NCI-H1694 (cell line): ENCODE results near the gene TPX2.

ENCODE experiments used
- DNase-seq: peaks from one replicate; lab custom pipeline; 2025; lab: John Stamatoyannopoulos, UW

Gene TPX2

GRCh38 chr20:31833931-31834521, 94.9 kb downstream of the TPX2 start:
- no peak for DNase-seq

DNA sequence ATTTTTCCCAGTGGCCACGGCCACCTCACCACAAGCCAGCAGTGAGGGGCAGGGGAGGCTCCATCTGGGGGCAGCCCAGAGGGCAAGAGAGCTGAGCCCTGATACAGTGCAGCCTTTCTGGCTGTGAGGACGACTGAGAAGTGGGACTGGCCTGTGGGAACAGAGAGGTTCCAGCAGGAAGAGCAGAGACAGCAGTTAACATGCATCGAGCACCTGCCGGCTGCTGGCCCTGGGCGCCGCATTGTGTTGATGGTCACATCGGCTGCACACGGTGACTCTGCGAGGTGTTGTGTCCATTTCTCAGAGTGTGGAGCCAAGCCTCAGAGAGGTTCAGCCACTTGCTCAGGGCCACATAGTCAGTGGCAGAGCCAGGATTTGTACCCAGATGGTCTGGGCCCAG, 96.5 kb downstream of the TPX2 start:
- no peak for DNase-seq

DNA sequence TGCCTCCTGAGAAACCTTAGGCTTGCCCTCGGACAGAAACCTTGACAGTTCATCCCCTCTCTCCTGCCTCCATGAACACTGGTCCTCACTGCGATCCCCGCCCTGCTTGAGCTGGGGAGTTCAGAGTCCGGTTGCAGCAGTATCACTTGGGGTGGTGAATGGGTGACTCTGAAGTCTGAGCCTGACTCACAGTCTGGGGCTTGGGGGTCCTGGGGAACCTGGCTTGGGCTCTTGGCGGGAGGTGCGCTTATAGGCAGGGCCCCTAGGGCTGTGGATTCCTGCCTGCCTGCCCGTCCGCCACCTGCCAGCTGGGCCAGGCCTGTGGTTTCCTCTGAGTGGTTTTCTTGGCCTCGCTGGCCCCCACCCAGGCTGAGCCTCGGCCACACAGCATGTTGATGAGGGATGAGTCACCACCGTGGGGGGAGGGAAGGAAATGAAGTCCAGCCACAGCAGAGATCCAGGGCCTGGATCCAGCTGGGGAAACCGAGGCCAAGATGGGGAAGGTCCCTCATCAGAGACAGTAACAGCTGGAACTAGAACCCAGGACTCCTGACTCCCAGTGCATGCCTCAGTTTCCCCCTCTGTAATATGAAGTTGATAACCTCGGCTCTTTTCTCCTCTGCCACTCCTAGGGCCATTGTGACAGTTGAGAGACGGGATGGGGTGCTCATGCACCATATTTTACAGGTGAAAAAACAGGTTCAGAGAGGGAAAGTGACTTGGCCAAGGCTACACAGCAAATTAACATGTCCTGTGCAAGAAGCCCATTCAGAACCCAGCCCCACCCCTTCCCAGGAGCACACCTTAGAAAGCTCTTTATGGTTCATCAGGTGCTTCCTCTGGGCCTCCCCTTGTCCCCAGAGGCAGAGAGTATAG, 97.1 kb downstream of the TPX2 start:
- no peak for DNase-seq

DNA sequence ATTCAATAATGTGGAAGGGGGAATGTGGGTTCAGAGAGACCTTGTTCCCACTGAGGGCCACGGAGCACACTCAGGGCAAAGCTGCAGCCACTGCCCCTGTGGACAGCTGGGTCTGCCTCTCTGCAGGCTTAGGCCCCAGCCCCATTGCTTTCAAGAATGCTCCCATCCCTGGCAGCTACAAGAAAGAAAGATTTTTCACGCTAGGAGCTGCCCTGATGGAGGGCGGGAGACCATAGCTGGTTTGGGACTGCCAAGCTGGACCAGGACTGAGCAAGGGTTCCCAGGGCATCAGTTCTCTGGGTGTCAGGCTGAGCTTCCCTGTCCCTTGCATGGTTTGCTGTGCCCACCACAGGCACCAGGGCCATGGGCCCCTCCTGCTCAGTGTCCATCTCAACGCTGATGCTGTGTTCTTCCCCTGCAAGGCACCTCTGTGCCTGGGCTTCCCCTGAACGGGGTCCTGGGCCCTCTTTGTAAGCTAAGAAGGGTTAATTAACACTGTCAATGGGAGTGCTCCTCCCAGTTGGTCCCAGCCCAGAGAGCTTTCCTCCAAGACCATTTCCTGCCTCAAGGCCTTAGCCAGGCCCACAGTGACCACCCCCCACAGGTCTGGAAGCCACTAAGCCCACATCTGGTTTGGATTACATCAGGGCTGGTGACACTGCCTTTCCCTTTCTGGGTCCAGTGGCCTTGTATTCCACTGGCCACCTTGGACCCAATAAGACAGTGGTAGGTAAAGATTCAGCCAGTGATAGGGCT, 97.9 kb downstream of the TPX2 start:
- DNase-seq, result no peak

DNA sequence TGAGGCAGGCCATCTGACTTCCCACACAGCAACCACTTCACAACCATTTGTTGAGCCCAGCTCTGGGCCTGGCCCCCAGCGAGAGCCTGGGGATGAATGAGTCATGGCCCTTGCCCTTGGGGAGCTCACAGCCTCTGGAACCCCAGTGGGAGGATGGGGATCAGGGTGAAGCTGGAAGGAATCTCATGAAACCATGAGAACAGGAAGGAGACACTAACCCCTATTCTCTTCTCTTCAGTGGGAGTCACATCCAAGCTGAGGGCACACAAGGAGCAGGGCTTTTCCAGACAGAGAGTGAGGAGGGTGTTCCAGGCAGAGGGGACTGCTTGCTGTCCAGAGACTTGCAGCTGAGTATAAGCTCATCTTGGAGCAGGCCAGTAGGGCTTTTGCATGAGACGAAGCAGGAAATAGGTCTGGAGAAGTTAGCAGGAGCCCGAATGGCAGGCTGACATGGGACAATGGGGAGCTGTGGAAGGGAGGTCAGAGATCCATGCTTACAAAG, 98.9 kb downstream of the TPX2 start:
- DNase-seq, result no peak

DNA sequence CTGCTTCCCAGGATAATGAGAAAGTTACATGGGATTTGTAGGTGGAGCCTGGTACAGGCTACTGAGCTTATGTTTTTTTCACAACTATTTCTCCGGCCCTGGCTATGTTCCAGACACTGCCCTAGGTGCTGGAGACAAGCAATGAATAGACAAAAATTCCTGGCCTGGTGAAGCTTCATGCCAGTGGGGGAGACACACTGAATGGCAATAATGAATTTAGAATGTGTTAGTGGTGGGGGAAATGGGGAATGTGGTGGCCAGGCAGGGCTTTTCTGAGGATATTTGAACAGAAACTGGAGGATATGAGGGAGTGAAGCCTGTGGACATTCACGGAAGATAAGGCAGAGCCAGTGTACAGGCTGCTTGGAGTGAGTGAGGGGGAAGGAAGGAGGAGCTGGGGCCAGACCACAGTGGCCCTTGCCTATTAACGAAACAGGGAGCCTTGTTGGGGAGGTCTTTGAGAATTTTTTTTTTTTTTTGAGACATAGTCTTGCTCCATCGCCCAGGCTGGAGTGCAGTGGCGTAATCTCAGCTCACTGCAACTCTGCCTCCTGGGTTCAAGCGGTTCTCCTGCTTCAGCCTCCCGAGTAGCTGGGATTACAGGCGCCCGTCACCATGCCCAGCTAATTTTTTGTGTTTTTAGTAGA, 99.7 kb downstream of the TPX2 start:
- no peak for DNase-seq

DNA sequence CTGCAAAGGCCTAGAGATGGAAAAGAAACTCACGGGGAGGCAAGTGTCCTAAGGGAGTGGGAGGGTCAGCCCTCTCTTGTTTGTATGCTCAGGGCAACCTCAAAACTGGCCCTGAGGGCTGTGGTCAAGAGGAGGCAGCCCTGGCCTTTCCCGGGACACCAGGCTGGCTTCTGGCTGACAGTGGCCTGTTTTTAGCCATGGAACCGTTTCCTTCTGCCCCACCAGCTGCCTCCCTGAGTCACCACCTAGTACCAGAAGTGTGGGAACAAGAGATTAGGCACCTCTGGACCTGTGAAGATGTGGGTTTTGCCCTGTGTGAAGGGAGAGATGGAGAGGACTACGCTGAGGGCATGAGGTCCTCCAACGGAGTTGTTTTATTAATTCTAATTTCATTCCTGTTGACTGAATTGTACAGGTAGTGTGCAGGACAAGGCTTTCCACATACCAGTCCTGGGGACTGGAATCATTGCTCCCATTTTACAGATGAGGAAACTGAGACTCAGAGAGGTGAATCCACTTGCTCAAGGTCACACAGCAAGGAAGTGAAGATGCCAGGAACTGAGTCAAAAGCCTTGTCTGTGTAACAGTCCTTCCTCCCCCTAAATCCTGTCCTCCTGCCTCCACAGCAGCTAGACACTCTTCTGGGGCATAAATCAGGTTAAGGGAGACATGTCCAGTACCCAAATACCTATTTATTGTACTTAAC, 100.8 kb downstream of the TPX2 start:
- no peak for DNase-seq

GRCh38 chr20:31840906-31841816, 102.1 kb downstream of the TPX2 start:
- no peak for DNase-seq

- DNase-seq, result no peak
Measured at GRCh38 chr20:31841928-31842327, 102.8 kb downstream of the TPX2 start.

DNA sequence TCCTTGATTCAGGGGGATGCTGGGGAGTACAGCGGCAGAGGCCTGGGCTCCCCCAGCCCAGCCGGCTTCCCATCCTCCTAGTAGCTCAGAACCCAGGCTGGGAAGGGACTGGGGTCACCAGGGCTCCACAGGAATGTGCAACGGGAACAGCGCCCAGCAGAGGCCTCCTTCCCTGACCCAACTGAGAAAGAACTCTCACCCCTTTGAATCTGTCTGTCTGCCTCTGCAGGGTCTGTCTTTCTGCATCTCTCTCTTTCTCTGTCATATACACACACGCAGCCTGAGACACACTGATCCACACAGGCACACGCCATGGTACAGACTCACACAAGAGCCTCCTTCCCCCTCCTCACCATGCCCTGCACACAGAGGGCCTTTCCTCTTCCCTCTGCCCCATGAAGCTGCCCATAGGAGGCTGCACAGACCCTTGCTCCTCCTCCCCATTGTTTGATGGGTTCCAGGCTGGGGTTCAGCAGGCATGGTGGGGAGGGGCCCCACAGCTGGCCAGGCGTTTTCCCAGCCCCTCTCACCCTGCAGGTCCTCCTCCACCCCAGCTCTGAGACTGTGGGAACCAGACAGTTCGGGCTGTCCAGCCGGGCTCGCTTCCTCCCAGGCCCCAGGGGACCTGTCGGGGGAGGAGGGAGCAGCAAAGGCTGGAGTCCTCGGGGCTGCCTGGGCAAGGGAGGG, 103.5 kb downstream of the TPX2 start:
- no peak for DNase-seq

- DNase-seq, result no peak
Measured at GRCh38 chr20:31843288-31843687, 104.2 kb downstream of the TPX2 start.

GRCh38 chr20:31843881-31844280, 104.8 kb downstream of the TPX2 start:
- no peak for DNase-seq

DNA sequence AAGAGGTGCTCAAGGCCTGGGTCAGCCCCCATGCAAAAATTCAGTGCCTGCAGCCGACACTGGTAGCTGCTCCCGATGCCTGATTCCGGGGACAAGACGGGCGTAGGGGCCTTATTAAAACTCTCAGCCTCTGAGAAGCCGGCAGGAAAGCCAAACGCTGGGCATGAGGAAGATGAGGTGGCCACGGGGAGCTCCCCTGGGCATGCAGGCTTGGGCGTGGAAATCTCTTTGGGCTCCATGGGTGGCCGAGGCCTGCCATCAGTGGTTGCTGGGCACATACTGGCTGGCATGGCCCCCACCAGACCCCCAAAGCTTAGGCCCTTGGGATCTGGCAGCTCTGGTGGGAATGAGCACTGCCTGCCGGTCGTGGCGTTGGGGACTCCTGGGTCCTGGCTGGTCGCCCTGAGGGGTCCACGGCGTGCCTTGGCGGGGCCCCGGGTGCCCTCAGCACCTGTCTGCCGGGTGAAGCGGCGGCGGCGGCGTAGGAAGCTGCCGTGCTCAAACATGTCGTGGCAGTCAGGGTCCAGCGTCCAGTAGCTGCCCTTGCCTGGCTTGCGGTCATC, 105.7 kb downstream of the TPX2 start:
- no peak for DNase-seq

DNA sequence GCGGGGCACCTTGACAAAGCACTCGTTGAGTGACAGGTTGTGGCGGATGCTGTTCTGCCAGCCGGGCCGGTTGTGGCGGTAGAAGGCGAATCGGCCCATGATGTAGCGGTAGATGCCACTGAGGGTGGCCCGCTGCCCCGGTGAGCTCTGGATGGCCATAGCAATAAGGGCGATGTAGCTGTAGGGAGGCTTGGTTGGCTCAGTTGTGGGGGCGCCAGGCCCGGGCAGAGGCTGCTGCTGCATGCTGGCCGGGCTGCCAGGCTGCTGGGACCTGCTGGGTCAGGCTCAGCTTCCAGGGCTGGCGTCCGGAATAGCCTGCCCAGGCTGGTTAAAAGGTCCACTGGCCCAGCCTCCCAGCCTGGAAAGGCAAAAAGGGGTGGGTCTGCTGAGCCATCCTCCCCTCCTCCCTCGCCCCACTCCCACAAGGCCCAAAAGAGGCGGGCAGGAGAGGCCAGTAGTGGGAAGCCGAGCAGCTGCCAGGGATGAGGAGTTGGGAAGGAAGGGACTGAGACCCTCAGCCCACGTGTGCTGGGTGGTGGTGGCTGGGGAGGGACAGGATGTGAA, 106.3 kb downstream of the TPX2 start, which contains the start of gene FOXS1:
TSS of gene FOXS1 (minus strand) at position 305 of the 564 bp plus-strand sequence. CDS start at position 243, 62 bp downstream.
- no peak for DNase-seq

DNA sequence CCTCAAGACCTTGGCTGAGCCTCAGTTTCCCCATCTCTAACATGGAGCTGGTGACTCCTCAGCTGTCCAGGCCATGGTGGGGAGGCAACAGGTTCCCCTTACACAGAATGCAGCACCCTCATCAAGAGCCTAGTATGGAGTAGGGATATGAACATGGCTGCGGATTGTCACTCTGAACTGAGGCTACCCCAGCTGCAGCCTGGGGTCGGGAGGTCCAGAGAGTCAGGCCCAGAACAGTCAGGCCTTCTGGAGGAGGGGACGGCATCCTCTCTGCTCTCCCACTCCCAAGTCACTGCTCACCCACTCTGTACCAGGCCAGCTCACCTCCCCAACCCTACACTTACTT, 107.7 kb downstream of the TPX2 start:
- DNase-seq, result no peak

GRCh38 chr20:31848088-31848999, 109.3 kb downstream of the TPX2 start:
- no peak for DNase-seq

GRCh38 chr20:31849306-31849930, 110.3 kb downstream of the TPX2 start:
- DNase-seq, result no peak
